Daoy (cell line): ENCODE results near the gene TLR1. TPM values are rescaled to one million over a fixed set of nuclear protein-coding genes. Genes with fewer than 3 reads are reported as not detected.
"Not testable (repeated sequence)": the region's sequence is repeated elsewhere in the genome, so short reads cannot be mapped to it uniquely, and the experiment has no call there.

Experiments
- DNase-seq: peaks from one replicate; pipeline ENCODE4 v3.0.0-alpha.2; 2015; ENCODE audit warnings: low read depth
- total RNA-seq: library from RNA; depleted of rRNA; stranded (reverse); fragments of >200 nt; shearing (Covaris generic); gene quantifications from 2 replicates; pipeline ENCODE4 v1.2.3, GENCODE V29; 2014

The TLR1 gene
- total RNA-seq, 1 experiment from 2014 or later = 4.3 TPM

DNA sequence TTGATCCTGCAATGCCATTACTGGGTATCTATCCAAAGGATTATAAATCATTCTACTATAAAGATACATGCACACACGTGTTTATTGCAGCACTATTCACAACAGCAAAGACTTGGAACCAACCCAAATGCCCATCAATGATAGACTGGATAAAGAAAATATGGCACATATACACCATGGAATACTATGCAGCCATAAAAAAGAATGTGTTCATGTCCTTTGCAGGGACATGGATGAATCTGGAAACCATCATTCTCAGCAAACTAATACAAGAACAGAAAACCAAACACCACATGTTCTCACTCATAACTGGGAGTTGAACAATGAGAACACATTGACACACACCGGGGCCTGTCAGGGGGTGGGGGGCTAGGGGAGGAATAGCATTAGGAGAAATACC, 26.7 kb downstream of the TLR1 start:
- not testable (repeated sequence) for DNase-seq

DNA sequence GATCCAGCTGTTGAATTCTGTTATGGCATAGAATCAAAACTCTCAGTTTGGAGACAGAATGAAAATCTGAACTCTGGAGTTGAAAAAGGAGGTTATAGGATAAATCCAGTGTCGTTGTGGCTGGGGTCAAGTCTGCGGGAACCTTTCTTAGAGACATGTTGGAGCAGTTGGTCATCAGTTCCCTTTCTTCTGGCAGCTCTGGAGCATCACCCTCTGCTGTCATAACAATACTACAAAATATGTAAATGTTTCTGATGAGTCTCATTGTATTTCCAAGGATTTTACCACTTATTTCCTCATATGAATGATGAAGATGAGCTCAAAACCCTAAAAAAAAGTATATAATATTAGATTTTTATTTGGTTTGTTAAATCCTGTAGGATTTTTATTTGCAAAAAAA, 29.3 kb downstream of the TLR1 start:
- DNase-seq = no peak

- DNase-seq = no peak
Measured at GRCh38 chr4:38774181-38774955, 30.2 kb downstream of the TLR1 start.

DNA sequence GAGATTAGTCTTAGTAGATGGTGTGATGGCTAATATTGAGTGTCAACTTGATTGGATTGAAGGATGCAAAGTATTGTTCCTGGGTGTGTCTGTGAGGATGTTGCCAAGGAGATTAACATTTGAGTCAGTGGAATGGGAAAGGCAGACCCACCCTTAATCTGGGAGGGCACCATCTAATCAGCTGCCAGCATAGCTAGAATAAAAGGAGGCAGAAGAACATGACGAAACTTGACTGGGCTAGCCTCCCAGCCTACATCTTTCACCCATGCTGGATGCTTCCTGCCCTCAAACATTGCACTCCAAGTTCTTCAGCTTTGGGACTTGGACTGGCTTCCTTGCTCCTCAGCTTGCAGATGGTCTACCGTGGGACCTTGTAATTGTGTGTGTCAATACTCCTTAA, 34.3 kb downstream of the TLR1 start:
- not testable (repeated sequence) for DNase-seq

GRCh38 chr4:38769857-38770256, 34.7 kb downstream of the TLR1 start:
- peak; percentile 18 for DNase-seq

DNA sequence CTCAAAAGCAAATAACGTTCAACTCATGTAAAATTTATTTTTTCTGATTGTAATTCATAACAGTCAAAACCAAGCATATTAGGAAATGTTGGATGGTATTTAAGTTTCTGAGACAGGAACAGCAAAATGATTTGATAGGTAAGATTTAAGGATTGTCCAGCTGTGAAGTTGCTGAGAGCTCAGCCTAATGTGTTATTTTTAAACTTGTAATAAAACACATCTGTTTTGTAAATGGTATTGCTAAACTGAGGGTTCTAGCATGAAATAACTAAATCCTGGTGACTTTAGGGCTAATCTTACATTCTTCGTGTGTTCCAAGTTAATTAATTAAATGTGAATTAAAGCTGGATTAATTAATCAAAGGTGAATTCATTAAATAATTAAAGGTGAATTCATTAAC, 35.1 kb downstream of the TLR1 start:
- no peak for DNase-seq

GRCh38 chr4:38768968-38769394, 35.6 kb downstream of the TLR1 start:
- DNase-seq = no peak

GRCh38 chr4:38766940-38767339, 37.7 kb downstream of the TLR1 start:
- DNase-seq = not testable (repeated sequence)

- peak; percentile 23 for DNase-seq
Measured at GRCh38 chr4:38765382-38765781, 39.2 kb downstream of the TLR1 start.

DNA sequence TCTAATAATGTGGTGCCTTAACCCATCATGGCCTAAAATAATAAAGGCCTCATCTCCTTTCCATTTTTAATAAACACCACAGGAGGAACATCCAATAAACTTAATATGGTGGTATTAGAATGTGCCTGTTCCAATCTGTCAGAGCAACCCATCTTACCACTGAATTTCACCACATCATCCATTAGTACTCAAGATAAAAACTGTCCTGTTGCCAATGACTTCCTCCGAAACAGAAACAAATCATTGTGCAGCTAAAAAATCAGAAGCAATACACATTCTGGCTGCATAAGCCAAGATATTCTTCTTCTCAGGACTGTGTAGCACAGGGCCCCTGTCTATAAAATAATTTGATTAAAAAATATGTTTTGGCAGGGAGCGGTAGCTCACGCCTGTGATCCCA, 40.3 kb downstream of the TLR1 start:
- DNase-seq = no peak

GRCh38 chr4:38762560-38762959, 42.0 kb downstream of the TLR1 start:
- DNase-seq = no peak

DNA sequence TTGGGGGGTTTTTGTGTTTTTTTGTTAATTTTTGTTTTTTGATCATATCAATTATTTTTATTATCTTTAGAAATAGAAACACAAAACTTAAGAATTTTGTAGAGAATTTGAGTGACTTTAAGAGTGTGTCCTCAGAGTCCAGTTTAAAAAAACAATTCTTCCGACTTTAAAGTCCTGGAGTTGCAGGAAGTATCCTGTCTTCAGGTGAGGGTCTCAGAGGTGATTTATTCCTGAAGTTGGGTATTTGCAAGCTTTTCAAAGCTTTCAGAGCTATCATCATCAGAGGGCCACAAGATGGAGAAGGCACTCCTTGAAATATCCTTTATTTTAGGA, 44.8 kb downstream of the TLR1 start:
- no peak for DNase-seq

GRCh38 chr4:38759113-38759789, 45.3 kb downstream of the TLR1 start:
- peak; percentile 49 for DNase-seq

DNA sequence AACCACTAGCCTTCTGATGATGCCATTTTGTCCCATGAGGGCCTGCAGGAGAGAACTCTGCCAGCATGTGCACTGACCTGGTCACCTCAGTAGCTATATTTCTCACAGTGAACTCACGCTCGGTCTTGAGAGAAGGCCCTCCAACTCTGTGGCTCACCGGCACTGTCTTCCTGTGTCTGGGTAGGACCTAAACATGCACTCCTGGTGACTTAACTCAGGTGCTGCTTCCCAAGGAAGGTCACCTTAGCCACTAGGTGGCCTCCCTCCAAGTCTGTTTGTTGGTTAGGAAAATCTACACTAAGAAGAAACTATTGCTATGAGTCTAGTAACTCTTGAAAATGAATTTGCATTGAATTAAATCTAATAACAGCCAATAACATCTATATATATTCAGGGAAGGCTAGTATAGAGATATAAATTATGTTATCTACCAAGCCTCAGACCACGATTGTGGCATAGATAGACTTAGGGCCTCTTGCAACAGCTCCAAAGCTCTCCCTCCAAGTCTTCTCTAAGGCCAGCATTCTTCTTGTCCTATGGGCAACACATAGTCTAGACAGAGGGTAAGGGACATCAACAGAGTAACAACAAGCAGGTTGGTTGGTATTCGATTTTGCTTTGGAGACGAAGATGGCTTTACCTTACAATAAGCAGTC, 46.5 kb downstream of the TLR1 start:
- DNase-seq = no peak

- DNase-seq = peak; percentile 94
Measured at GRCh38 chr4:38752941-38753806, 51.4 kb downstream of the TLR1 start.

- peak; percentile 69 for DNase-seq
Measured at GRCh38 chr4:38752372-38752940, 52.1 kb downstream of the TLR1 start.

- no peak for DNase-seq
Measured at GRCh38 chr4:38751341-38752010, 53.1 kb downstream of the TLR1 start.

- DNase-seq = no peak
Measured at GRCh38 chr4:38749336-38749735, 55.3 kb downstream of the TLR1 start.

- DNase-seq = no peak
Measured at GRCh38 chr4:38747629-38748028, 57.0 kb downstream of the TLR1 start.
